Osteoblast (primary cell): Measurements from ENCODE around the gene SLC11A2. TPM values are rescaled to one million over a fixed set of nuclear protein-coding genes. Genes with fewer than 3 reads are reported as not detected.
"Not testable (repeated sequence)": the region's sequence is repeated elsewhere in the genome, so short reads cannot be mapped to it uniquely, and the experiment has no call there.

Experiments
- DNase-seq: peaks from one replicate; pipeline ENCODE4 v3.0.0; 2011; ENCODE audit warnings: low spot score, mixed read lengths; ENCODE audit not compliant: insufficient read length; ENCODE audit errors: missing footprints
- H2AFZ ChIP-seq: 2 replicates; pipeline ENCODE4 v1.6.0; 2011; ENCODE audit warnings: mild to moderate bottlenecking, low read length
- H3K27ac ChIP-seq: 2 replicates; pipeline ENCODE4 v1.5.1; 2011; ENCODE audit warnings: mild to moderate bottlenecking, low read depth, low read length, moderate library complexity
- H3K27me3 ChIP-seq: 2 replicates; pipeline ENCODE4 v1.6.0; 2012; ENCODE audit warnings: mild to moderate bottlenecking, control low read depth, inconsistent platforms, low read length, moderate library complexity; ENCODE audit not compliant: insufficient read depth
- H3K36me3 ChIP-seq: 2 replicates; pipeline ENCODE4 v1.5.1; 2011; ENCODE audit warnings: mild to moderate bottlenecking, low read length, control low read depth, moderate library complexity; ENCODE audit not compliant: insufficient read depth
- H3K4me1 ChIP-seq: 2 replicates; pipeline ENCODE4 v1.5.1; 2011; ENCODE audit warnings: mild to moderate bottlenecking, low read length, control low read depth, moderate library complexity; ENCODE audit not compliant: insufficient read depth
- H3K4me2 ChIP-seq: 2 replicates; pipeline ENCODE4 v1.6.0; 2011; ENCODE audit warnings: mild to moderate bottlenecking, low read length; ENCODE audit not compliant: insufficient read depth
- H3K4me3 ChIP-seq: fragments of 200-600 bp; sonication (generic); 3 replicates; pipeline ENCODE4 v1.5.1; 2012; ENCODE audit warnings: mild to moderate bottlenecking, low read length, inconsistent platforms; ENCODE audit not compliant: insufficient read depth
- H3K79me2 ChIP-seq: 2 replicates; pipeline ENCODE4 v1.6.0; 2012; ENCODE audit warnings: mild to moderate bottlenecking, low read length, control low read depth, inconsistent platforms; ENCODE audit not compliant: insufficient read depth
- H3K9me3 ChIP-seq: 2 replicates; pipeline ENCODE4 v1.5.1; 2011; ENCODE audit warnings: low read depth, low read length, control low read depth
- H4K20me1 ChIP-seq: 2 replicates; pipeline ENCODE4 v1.6.0; 2012; ENCODE audit warnings: mild to moderate bottlenecking, low read length, control low read depth; ENCODE audit not compliant: insufficient read depth
- small RNA-seq: library from RNA; depleted of rRNA; stranded (forward); fragments of <200 nt; gene quantifications from one replicate; pipeline ENCODE3, GENCODE V24; 2012
- total RNA-seq: library from RNA; depleted of rRNA; stranded (reverse); fragments of >200 nt; gene quantifications from 2 replicates; pipeline ENCODE4 v1.2.3, GENCODE V29; 2012
- TF ChIP-seq, protein P1 (sequence below): IDR thresholded peaks from 2 replicates; pipeline ENCODE4 v1.5.1; 2011; ENCODE audit warnings: mild to moderate bottlenecking, low read depth, low read length, moderate library complexity; ENCODE audit errors: extremely low read depth

SLC11A2 gene
- total RNA-seq, 1 donor = 64.4 TPM

DNA sequence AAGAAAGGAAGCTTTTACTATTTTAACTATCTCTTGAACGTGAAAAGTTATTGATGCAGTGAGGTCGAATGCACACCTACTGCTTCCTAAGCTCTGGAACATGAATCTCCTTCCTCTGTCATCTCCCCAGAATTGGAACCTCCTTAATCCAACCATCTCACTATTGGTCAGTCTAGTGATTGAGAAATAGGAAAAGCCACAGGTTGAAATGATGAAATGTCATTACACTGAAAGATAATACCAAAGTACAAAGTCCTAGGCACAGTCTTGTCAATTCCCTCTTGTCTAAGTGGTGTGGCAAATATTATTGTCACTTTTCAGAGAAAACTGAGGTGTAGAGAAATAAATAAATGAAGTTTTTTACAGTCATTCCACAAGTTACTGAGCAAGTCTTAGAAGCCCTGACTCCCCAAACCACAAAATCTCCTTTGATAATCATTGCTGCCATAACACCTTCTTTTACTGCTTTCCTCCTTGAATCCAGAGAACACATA is 93.3 kb downstream of the SLC11A2 start:
- no peak for DNase-seq
- TF ChIP-seq, protein P1, sequence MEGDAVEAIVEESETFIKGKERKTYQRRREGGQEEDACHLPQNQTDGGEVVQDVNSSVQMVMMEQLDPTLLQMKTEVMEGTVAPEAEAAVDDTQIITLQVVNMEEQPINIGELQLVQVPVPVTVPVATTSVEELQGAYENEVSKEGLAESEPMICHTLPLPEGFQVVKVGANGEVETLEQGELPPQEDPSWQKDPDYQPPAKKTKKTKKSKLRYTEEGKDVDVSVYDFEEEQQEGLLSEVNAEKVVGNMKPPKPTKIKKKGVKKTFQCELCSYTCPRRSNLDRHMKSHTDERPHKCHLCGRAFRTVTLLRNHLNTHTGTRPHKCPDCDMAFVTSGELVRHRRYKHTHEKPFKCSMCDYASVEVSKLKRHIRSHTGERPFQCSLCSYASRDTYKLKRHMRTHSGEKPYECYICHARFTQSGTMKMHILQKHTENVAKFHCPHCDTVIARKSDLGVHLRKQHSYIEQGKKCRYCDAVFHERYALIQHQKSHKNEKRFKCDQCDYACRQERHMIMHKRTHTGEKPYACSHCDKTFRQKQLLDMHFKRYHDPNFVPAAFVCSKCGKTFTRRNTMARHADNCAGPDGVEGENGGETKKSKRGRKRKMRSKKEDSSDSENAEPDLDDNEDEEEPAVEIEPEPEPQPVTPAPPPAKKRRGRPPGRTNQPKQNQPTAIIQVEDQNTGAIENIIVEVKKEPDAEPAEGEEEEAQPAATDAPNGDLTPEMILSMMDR = no peak
- no peaks in the 10 kb centered on the region for H3K36me3 ChIP-seq
- H3K27ac ChIP-seq = no peak overlapping the region
- H3K79me2 ChIP-seq = no peaks in the 10 kb centered on the region
- H4K20me1 ChIP-seq = no peaks in the 10 kb centered on the region
- no peaks in the 10 kb centered on the region for H3K9me3 ChIP-seq
- no peak overlapping the region for H2AFZ ChIP-seq
- no peak overlapping the region for H3K4me2 ChIP-seq
- peaks cover 13% of the 10 kb centered on the region for H3K4me1 ChIP-seq
- no peak overlapping the region for H3K4me3 ChIP-seq
- H3K27me3 ChIP-seq = no peaks in the 10 kb centered on the region

DNA sequence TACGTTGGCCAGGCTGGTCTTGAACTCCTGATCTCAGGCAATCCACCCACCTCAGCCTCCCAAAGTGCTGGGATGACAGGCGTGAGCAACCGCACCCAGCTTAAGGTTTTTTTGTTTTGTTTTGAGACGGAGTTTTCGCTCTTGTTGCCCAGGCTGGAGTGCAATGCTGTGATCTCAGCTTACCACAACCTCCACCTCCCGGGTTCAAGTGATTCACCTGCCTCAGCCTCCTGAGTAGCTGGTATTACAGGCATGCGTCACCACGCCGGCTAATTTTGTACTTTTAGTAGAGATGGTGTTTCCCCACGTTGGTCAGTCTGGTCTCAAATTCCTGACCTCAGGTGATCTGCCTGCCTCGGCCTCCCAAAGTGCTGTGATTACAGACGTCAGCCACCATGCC is 95.7 kb downstream of the SLC11A2 start:
- not testable (repeated sequence) for H3K79me2 ChIP-seq, H3K4me3 ChIP-seq, H3K27ac ChIP-seq, DNase-seq, H3K36me3 ChIP-seq, H4K20me1 ChIP-seq, H3K9me3 ChIP-seq, H3K4me2 ChIP-seq, H2AFZ ChIP-seq, H3K27me3 ChIP-seq
- peaks cover 24% of the 10 kb centered on the region for H3K4me1 ChIP-seq

DNA sequence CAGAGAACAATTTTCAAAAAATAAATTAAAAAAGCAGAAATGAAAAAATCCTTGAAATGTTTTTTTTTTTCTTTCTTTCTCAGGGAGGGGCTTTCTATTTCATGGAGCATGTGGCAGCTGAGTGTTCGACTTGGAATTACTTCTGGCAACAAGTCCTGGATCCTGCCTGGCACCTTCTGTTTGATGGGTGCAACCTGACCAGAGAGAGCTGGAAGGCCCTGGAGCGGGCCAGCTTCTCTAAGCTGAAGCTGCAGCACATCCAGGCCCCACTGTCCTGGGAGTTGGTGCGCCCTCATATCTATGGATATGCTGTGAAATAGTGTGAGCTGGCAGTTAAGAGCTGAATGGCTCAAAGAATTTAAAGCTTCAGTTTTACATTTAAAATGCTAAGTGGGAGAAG is 96.4 kb downstream of the SLC11A2 start:
- no peak for DNase-seq
- Histone ChIP-seq H3K79me2 (peaks cover 7% of the 10 kb centered on the region), H3K36me3 (no peaks in the 10 kb centered on the region), H3K4me1 (peaks cover 26% of the 10 kb centered on the region), H4K20me1 (no peaks in the 10 kb centered on the region), H3K27me3 (no peaks in the 10 kb centered on the region), H2AFZ (no peak overlapping the region), H3K9me3 (no peaks in the 10 kb centered on the region), H3K4me2 (no peak overlapping the region), H3K4me3 (no peak overlapping the region), H3K27ac (no peak overlapping the region)
- TF ChIP-seq, protein P1 = no peak

Small RNA genes within 50 kb of the gene (small RNA-seq; reads per million reads assigned to genes)
- gene AC008121.1 (not detected), gene RF00019 (not detected), gene RNU6-1273P (not detected), gene RNU6-87P (not detected)

Other genes with a start within 250 kb of the SLC11A2 start
- not detected in 2 replicates for gene TMPRSS12, start 183.5 kb downstream of the SLC11A2 start, total RNA-seq
- not detected in 2 replicates for gene HIGD1C, start 73.8 kb downstream of the SLC11A2 start, total RNA-seq
- gene LETMD1, start 21.9 kb upstream of the SLC11A2 start, total RNA-seq = 54.8 and 56.1 TPM in 2 replicates
- gene CSRNP2, start 57.2 kb upstream of the SLC11A2 start, total RNA-seq = 27.4 and 30.0 TPM in 2 replicates
- 7.6 and 8.3 TPM in 2 replicates for gene TFCP2, start 146.8 kb upstream of the SLC11A2 start, total RNA-seq
- gene POU6F1, start 191.7 kb upstream of the SLC11A2 start, total RNA-seq = 6.8 and 7.6 TPM in 2 replicates
- 160 and 169 TPM in 2 replicates for gene DAZAP2, start 212.4 kb upstream of the SLC11A2 start, total RNA-seq
- 9.8 and 13.6 TPM in 2 replicates for gene SMAGP, start 244.0 kb upstream of the SLC11A2 start, total RNA-seq